DOHH2 (cell line): ENCODE data around the gene TRPV6.

Experiments
- H3F3A ChIP-seq: fragments of 200-600 bp; sonication (generic), shearing (Covaris generic); 2 replicates; pipeline ENCODE4 v1.6.0; 2016; ENCODE audit warnings: antibody characterized with exemption, mild to moderate bottlenecking; ENCODE audit not compliant: control insufficient read depth, insufficient read depth
- H3K27ac ChIP-seq: fragments of 200-600 bp; sonication (generic); 2 replicates; pipeline ENCODE4 v1.5.1; 2014; ENCODE audit warnings: low read depth, mild to moderate bottlenecking, low read length, moderate library complexity
- H3K27me3 ChIP-seq: fragments of 200-600 bp; sonication (generic); 2 replicates; pipeline ENCODE4 v1.6.1; 2014; ENCODE audit warnings: mild to moderate bottlenecking, low read length, mixed read lengths; ENCODE audit not compliant: control insufficient read depth
- H3K36me3 ChIP-seq: fragments of 200-600 bp; sonication (generic); 2 replicates; pipeline ENCODE4 v1.6.1; 2014; ENCODE audit warnings: mild to moderate bottlenecking, low read length, moderate library complexity, mixed read lengths; ENCODE audit not compliant: control insufficient read depth
- H3K4me1 ChIP-seq: fragments of 200-600 bp; sonication (generic); 2 replicates; pipeline ENCODE4 v1.6.1; 2014; ENCODE audit warnings: mild to moderate bottlenecking, low read length, mixed read lengths; ENCODE audit not compliant: control insufficient read depth
- H3K4me2 ChIP-seq: fragments of 200-600 bp; sonication (generic); 2 replicates; pipeline ENCODE4 v1.6.0; 2014; ENCODE audit warnings: mild to moderate bottlenecking, low read length, moderate library complexity
- H3K4me3 ChIP-seq: fragments of 200-600 bp; sonication (generic); 2 replicates; pipeline ENCODE4 v1.5.1; 2014; ENCODE audit warnings: mild to moderate bottlenecking, low read length, mixed read lengths
- H3K79me2 ChIP-seq: fragments of 200-600 bp; sonication (generic); 2 replicates; pipeline ENCODE4 v1.6.1; 2014; ENCODE audit warnings: mild to moderate bottlenecking, low read length, mixed read lengths; ENCODE audit not compliant: control insufficient read depth
- H3K9me2 ChIP-seq: fragments of 200-600 bp; sonication (generic); replicated peaks from 2 replicates; pipeline ENCODE4 v1.6.1; 2014; ENCODE audit warnings: mild to moderate bottlenecking, low read length, mixed read lengths; ENCODE audit not compliant: control insufficient read depth
- H3K9me3 ChIP-seq: fragments of 200-600 bp; sonication (generic); 2 replicates; pipeline ENCODE4 v1.6.1; 2014; ENCODE audit warnings: antibody characterized with exemption, low read length, mixed read lengths; ENCODE audit not compliant: control insufficient read depth, insufficient read depth
- H4K20me1 ChIP-seq: fragments of 200-600 bp; sonication (generic); 2 replicates; pipeline ENCODE4 v1.6.0; 2014; ENCODE audit warnings: low read depth, mild to moderate bottlenecking, antibody characterized with exemption, low read length, moderate library complexity; ENCODE audit not compliant: control insufficient read depth, insufficient read depth
- CTCF ChIP-seq: fragments of 200-600 bp; sonication (generic); IDR thresholded peaks from one replicate; pipeline ENCODE4 v1.5.1; 2014; ENCODE audit warnings: antibody characterized with exemption, mild to moderate bottlenecking, low read depth, low read length; ENCODE audit not compliant: poor library complexity, severe bottlenecking
- EZH2phosphoT487 ChIP-seq: fragments of 200-600 bp; sonication (generic); IDR thresholded peaks from 2 replicates; pipeline ENCODE4 v1.6.1; 2017; ENCODE audit warnings: borderline replicate concordance, mild to moderate bottlenecking, antibody characterized with exemption, low read length, moderate library complexity, mixed read lengths

Gene TRPV6

GRCh38 chr7:142913051-142913450, 27.5 kb upstream of the TRPV6 start:
- peaks cover 58% of the 10 kb centered on the region for H3K27me3 ChIP-seq
- H3K4me3 ChIP-seq: no peak overlapping the region
- no peaks in the 10 kb centered on the region for H3K36me3 ChIP-seq
- H3K9me3 ChIP-seq: no peaks in the 10 kb centered on the region
- no peak overlapping the region for H3K4me2 ChIP-seq
- H3K27ac ChIP-seq: no peak overlapping the region
- no peaks in the 10 kb centered on the region for H3F3A ChIP-seq
- TF ChIP-seq CTCF (no peak), EZH2phosphoT487 (no peak)
- no peaks in the 10 kb centered on the region for H3K9me2 ChIP-seq
- H4K20me1 ChIP-seq: no peaks in the 10 kb centered on the region
- H3K79me2 ChIP-seq: no peaks in the 10 kb centered on the region
- H3K4me1 ChIP-seq: no peaks in the 10 kb centered on the region

GRCh38 chr7:142910481-142910880, 24.9 kb upstream of the TRPV6 start:
- Histone ChIP-seq H3K9me3 (no peaks in the 10 kb centered on the region), H3K27me3 (peaks cover 42% of the 10 kb centered on the region), H3K4me3 (no peak overlapping the region), H3K4me2 (no peak overlapping the region), H3K9me2 (no peaks in the 10 kb centered on the region), H3K79me2 (no peaks in the 10 kb centered on the region), H3K4me1 (no peaks in the 10 kb centered on the region), H3F3A (no peaks in the 10 kb centered on the region), H3K36me3 (no peaks in the 10 kb centered on the region), H3K27ac (no peak overlapping the region), H4K20me1 (no peaks in the 10 kb centered on the region)
- TF ChIP-seq CTCF (no peak), EZH2phosphoT487 (no peak)

- no peaks in the 10 kb centered on the region for H3K9me3 ChIP-seq
- no peaks in the 10 kb centered on the region for H4K20me1 ChIP-seq
- H3K4me3 ChIP-seq: no peak overlapping the region
- no peaks in the 10 kb centered on the region for H3F3A ChIP-seq
- H3K27ac ChIP-seq: no peak overlapping the region
- H3K4me2 ChIP-seq: no peak overlapping the region
- H3K36me3 ChIP-seq: no peaks in the 10 kb centered on the region
- TF ChIP-seq EZH2phosphoT487 (no peak), CTCF (no peak)
- H3K4me1 ChIP-seq: no peaks in the 10 kb centered on the region
- no peaks in the 10 kb centered on the region for H3K79me2 ChIP-seq
- H3K9me2 ChIP-seq: no peaks in the 10 kb centered on the region
- peaks cover 41% of the 10 kb centered on the region for H3K27me3 ChIP-seq
Measured at GRCh38 chr7:142910031-142910433, 24.5 kb upstream of the TRPV6 start.
